GM19397 (cell line): Measurements from ENCODE around the gene C20orf141.
"Not testable (repeated sequence)": the region's sequence is repeated elsewhere in the genome, so short reads cannot be mapped to it uniquely, and the experiment has no call there.

Experiments
- ATAC-seq: cut with Tn5 transposase; IDR thresholded peaks from one replicate; pipeline ENCODE4 v1.9.1; 2021; ENCODE audit warnings: mild to moderate bottlenecking, moderate library complexity; ENCODE audit not compliant: unreplicated experiment

The C20orf141 gene, protein sequence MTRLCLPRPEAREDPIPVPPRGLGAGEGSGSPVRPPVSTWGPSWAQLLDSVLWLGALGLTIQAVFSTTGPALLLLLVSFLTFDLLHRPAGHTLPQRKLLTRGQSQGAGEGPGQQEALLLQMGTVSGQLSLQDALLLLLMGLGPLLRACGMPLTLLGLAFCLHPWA

DNA sequence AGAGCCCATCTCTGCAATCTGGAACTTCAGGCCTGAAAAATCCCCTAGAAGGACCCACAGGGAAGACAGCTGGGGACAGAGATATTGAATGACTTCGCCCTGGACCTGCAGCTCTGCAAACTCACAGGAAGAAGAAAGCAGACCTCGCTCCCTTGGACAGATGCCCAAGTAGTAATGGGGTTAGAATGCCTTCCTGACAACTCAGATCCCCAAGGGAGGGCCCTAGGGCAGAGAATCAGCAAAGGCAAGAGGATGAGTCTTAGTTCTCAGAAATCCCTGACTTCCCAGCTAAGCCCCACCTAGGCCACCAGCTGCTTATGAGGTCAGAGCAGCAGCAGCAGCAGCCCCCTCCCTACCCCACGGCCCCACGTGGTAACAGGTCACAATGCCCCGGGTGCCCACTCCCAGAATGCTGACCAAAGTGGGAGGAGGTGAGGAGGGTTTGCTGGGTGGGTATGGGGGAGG is at the start of gene C20orf141:
Gene C20orf141, plus strand, starts transcription at position 401 of the 465 bp plus-strand sequence. CDS start 198 bp downstream, outside the sequence.
- ATAC-seq, result no peak

DNA sequence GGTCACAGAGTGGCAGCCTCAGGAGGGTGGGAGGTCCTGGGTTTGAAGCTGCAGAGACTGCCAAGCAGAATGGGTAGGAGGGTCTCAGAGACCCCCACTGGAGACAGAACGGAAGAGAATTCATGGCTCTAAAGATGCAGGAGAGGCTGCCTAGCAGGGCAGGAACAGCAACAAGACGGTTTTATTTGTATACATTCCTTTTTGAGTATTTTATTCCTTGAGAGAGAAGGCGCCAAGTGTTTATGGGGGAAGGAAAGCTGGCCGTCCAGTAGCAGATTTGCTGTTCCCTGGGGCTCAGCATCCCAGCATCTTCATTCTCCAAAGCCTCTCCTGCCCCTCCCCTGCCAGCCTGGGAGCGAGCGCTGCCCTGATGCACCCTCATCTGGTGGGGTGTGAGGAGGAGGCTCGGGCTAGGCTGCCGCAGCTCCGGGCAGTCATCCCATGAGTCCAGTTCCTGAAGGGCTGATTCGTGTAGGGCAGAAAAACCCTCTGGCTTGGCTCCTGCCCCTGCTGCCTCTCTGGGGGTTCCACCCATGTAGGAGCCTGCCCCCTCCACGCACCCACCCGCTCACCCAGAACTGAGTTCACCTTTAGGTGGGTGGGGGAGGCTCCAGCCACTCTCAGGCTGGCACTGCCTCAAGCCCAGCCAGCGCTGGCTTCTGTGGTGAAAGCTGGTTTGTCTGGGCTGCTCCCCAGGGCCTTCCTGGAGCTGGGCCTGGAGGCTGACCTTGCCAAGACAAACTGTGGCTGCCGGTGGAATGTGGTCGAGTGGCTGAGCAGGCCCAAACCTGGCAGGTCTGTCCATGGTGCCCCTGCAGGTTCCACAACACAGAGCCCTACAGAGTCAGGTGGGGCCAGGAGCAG is 46.8 kb upstream of the C20orf141 start:
- no peak for ATAC-seq

- no peak for ATAC-seq
Measured at GRCh38 chr20:2768632-2769015, 46.2 kb upstream of the C20orf141 start.

DNA sequence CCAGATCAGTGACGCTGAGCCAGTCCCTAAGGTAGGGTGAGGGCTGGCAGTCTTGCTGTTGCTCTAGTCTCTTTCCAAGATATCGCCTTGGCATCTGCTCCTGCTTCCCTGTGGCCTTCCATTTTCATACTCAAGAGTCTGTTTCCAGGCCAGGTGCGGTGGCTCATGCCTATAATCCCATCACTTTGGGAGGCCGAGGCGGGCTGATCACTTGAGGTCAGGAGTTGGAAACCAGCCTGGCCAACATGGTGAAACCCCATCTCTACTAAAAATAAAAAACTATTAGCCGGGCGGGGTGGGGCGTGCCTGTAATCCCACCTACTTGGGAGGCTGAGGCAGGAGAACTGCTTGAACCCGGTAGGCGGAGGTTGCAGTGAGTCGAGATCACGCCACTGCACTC is 44.7 kb upstream of the C20orf141 start:
- ATAC-seq, result not testable (repeated sequence)

DNA sequence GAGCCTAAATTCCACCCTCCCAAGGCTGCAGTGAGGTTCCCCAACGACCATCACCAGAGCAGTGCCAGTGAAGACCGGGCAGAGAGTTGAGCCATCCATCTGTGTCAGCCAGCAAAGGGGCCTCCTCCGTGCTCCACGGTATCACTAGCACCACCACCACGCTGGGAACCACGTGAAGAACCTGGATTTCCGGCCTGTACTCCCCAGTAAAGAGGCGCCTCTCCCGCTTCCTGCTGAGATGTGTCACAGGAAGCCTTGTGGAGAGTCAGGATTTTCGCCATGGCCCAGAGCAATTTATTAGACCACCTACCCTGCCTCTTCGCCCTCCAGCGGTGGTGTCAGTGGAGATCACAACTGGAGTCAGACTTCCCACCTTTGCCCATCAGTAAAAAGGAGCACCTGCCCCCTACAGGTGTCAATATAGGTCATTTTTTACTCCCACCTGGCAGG is 43.1 kb upstream of the C20orf141 start:
- no peak for ATAC-seq

- no peak for ATAC-seq
Measured at GRCh38 chr20:2773812-2774211, 41.0 kb upstream of the C20orf141 start.

DNA sequence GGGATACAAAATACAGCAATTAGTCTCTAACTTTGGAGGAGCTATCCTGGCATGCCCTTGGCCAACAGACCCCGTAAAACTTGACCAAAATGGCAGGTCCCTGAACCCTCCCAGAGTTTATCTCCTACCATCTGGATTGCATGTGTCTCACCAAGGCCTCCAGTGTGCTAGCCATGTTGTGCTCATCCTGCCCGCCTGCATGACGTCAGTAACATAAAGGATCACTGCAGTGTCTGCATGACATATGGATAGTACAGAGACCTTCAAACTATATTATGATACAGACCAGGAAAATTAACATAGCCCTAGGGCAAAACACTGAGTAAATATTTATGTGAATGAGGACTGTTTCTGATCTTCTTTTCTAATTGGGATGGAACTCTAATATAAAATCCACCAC is 39.6 kb upstream of the C20orf141 start:
- no peak for ATAC-seq

- ATAC-seq, result no peak
Measured at GRCh38 chr20:2778602-2779321, 36.0 kb upstream of the C20orf141 start.

- no peak for ATAC-seq
Measured at GRCh38 chr20:2780948-2781347, 33.8 kb upstream of the C20orf141 start.

DNA sequence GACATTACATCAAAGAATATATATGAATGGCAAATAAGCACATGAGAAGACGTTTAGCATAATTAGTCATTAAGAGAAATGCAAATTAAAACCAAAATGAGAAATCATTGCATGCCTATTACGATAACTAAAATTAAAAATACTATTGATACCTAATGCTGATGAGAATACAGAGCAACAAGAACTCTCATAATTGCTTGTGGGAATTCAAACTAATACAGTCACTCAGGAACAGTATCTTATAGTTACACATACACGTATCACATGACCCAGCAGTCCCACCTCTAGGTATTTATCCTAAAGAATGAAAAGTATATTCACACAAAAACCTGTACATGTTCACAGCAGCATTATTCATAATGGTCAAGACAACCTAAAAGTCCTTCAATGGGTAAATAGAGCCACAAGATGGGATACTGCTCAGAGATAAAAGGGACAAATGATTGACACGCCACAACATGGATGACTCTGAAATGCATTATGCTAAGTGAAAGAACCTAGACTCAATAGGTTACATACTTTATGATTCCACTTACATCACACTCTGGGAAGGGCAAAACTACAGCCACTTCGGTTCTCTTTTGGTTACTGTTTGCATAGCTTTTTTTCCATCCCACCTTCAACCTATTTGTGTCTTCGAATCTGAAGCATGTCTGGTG is 30.8 kb upstream of the C20orf141 start:
- no peak for ATAC-seq

DNA sequence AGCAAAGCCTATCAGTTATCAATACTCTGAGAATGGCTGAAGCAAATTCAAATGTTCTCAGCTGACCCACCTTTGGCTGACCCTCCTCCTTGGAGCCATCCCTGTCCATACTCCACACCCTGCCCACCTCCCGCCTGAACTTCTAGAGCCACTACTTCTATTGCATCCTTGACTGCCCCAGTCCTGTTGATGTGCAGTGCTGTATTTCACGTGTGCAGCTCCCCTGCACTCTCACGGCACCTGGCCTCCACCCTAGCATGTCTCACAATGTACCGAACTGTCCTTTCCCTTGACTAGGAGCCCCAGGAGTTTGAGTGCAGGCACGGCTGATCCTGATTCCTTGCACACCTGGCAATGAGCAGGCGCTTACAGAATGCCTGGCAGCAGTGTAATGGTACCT is 21.3 kb upstream of the C20orf141 start:
- no peak for ATAC-seq

DNA sequence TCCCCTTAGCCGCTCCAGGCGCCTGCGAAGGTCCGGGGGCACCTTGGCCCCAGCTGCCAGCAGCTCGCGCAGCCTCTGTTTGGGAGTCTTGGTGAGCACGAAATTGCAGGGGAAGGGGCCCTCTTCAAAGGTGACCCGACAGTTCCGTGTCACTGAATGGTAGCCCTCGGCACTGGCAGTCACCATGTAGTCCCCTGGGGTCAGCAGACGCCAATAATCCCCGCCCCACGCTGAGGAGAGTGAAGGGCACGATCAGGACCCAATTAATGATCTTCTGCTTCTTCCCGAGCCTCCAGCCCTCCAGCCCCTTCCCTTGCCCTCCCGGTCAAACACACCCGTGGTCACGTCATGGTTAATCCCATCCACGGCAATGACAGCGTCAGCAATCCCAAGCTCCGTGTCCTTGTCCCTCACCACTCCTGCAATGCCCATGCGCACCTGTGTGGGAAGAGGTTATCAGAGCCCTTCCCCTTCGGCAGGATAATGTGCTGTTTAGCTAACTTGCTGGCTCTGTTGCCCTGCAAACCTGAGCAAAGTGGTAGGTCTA is 20.5 kb upstream of the C20orf141 start:
- ATAC-seq, result no peak

GRCh38 chr20:2794866-2795447 is 19.8 kb upstream of the C20orf141 start:
- ATAC-seq, result no peak

- no peak for ATAC-seq
Measured at GRCh38 chr20:2795451-2795850, 19.3 kb upstream of the C20orf141 start.

DNA sequence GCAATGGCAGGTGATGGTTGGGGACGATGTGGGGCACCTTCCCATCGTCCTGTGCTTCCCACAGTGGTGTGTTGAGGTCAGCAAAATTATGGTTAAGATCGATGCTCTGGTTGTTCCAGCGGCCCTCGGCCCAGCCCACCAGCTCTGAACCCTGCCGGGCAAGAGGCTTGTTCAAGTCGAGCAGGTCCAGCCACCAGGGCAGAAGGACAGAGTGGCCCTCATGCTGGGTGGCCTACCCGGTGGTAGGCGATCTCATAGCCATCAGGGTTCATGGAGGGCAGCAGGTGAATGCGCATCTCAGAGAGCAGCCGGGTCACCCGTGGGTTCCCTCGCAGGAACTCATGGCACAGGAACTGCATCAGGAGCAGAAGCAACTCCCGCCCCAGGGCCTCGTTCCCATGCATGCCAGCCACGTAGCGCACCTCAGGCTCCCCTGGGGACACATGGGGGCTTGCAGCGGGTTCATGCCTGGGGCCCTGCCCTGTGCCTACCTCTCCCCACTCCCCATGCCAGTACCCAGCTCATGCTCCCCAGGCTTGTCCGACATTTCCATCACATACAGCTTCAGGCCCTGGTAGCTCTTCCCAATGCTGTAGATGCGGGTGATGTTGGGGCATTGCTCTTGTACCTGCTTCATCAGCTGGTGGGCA is 18.7 kb upstream of the C20orf141 start:
- no peak for ATAC-seq

GRCh38 chr20:2797136-2797983 is 17.4 kb upstream of the C20orf141 start:
- no peak for ATAC-seq

GRCh38 chr20:2798095-2798805 is 16.5 kb upstream of the C20orf141 start:
- ATAC-seq, result no peak

GRCh38 chr20:2798814-2799213 is 16.0 kb upstream of the C20orf141 start:
- no peak for ATAC-seq
